ENCODE results near the gene POU6F2. TPM values are rescaled to one million over a fixed set of nuclear protein-coding genes. Genes with fewer than 3 reads are reported as not detected.

The POU6F2 gene
- total RNA-seq, 1 donor from 2014 or later: 0.40 TPM

GRCh38 chr7:39069896-39070881 lies 92.5 kb downstream of the POU6F2 start:
- DNase-seq (ENCODE audit: low spot score): no peak
- TF ChIP-seq CTCF (IDR thresholded peaks at IDR 0.05): no peak
- no peak overlapping the region for H3K27ac Mint-ChIP-seq (ENCODE audit: unreplicated experiment)
- H3K9me3 Mint-ChIP-seq (ENCODE audit: low read depth): no peaks in the 10 kb centered on the region
- H3K36me3 Mint-ChIP-seq (ENCODE audit: low read depth): no peaks in the 10 kb centered on the region
- no peak overlapping the region for H3K4me3 Mint-ChIP-seq (ENCODE audit: unreplicated experiment)
- peaks cover 4% of the 10 kb centered on the region for H3K4me1 Mint-ChIP-seq (ENCODE audit: low read depth)
- no peaks in the 10 kb centered on the region for H3K27me3 Mint-ChIP-seq (ENCODE audit: low read depth)

DNA sequence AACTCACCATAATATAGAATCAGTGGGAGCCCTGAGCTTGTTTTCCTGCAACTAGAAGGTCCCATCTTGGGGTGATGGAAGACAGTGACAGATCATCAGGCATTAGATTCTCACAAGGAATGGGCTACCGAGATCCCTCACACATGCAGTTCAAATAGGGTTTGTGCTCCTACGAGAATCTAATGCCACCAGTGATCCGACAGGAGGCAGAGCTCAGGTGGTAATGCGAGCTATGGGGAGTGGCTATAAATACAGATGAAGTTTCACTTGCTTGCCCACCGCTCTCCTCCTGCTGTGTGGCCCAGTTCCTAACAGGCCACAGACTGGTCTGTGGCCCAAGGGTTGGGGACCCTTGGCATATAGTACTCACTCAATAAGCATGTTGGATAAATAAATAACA lies 93.4 kb downstream of the POU6F2 start:
- TF ChIP-seq CTCF (IDR thresholded peaks at IDR 0.05): no peak
- Mint-ChIP-seq H3K27me3 (ENCODE audit: low read depth) (no peaks in the 10 kb centered on the region), H3K4me1 (ENCODE audit: low read depth) (peaks cover 4% of the 10 kb centered on the region), H3K4me3 (ENCODE audit: unreplicated experiment) (no peak overlapping the region), H3K36me3 (ENCODE audit: low read depth) (no peaks in the 10 kb centered on the region), H3K27ac (ENCODE audit: unreplicated experiment) (no peak overlapping the region), H3K9me3 (ENCODE audit: low read depth) (no peaks in the 10 kb centered on the region)
- DNase-seq (ENCODE audit: low spot score): no peak

- H3K9me3 Mint-ChIP-seq (ENCODE audit: low read depth): no peaks in the 10 kb centered on the region
- H3K4me3 Mint-ChIP-seq (ENCODE audit: unreplicated experiment): peak overlapping the region; percentile 62
- H3K4me1 Mint-ChIP-seq (ENCODE audit: low read depth): peaks cover 4% of the 10 kb centered on the region
- H3K27ac Mint-ChIP-seq (ENCODE audit: unreplicated experiment): peak overlapping the region; percentile 43
- H3K27me3 Mint-ChIP-seq (ENCODE audit: low read depth): peaks cover 3% of the 10 kb centered on the region
- TF ChIP-seq CTCF (IDR thresholded peaks at IDR 0.05): no peak
- DNase-seq (ENCODE audit: low spot score): no peak
- H3K36me3 Mint-ChIP-seq (ENCODE audit: low read depth): no peaks in the 10 kb centered on the region
Measured at GRCh38 chr7:39073432-39073831, 95.7 kb downstream of the POU6F2 start.

GRCh38 chr7:39075210-39075609 lies 97.5 kb downstream of the POU6F2 start:
- H3K9me3 Mint-ChIP-seq (ENCODE audit: low read depth): no peaks in the 10 kb centered on the region
- H3K4me1 Mint-ChIP-seq (ENCODE audit: low read depth): peaks cover 4% of the 10 kb centered on the region
- TF ChIP-seq CTCF (IDR thresholded peaks at IDR 0.05): peak; percentile 69

GRCh38 chr7:39083781-39084180 lies 106.1 kb downstream of the POU6F2 start:
- Mint-ChIP-seq H3K4me3 (ENCODE audit: unreplicated experiment) (no peak overlapping the region), H3K4me1 (ENCODE audit: low read depth) (peaks cover 9% of the 10 kb centered on the region), H3K9me3 (ENCODE audit: low read depth) (no peaks in the 10 kb centered on the region), H3K27ac (ENCODE audit: unreplicated experiment) (no peak overlapping the region), H3K36me3 (ENCODE audit: low read depth) (no peaks in the 10 kb centered on the region), H3K27me3 (ENCODE audit: low read depth) (peaks cover 24% of the 10 kb centered on the region)
- no peak for TF ChIP-seq CTCF (IDR thresholded peaks at IDR 0.05)
- no peak for DNase-seq (ENCODE audit: low spot score)

More at GRCh38 chr7:39075210-39075609, 97.5 kb downstream of the POU6F2 start:
- Mint-ChIP-seq H3K4me3 (ENCODE audit: unreplicated experiment) (no peak overlapping the region), H3K27me3 (ENCODE audit: low read depth) (peaks cover 3% of the 10 kb centered on the region), H3K27ac (ENCODE audit: unreplicated experiment) (no peak overlapping the region), H3K36me3 (ENCODE audit: low read depth) (no peaks in the 10 kb centered on the region)
- DNase-seq (ENCODE audit: low spot score): no peak

All from chondrocyte (in vitro differentiated cells).